Middle frontal gyrus (tissue), 1 donor: ENCODE measurements around the gene CAPN6.

Source experiments
- DNase-seq: peaks from one replicate; pipeline ENCODE4 v3.0.0-alpha.2; 2015; ENCODE audit warnings: low spot score; ENCODE audit errors: extremely low spot score

CAPN6 gene

DNA sequence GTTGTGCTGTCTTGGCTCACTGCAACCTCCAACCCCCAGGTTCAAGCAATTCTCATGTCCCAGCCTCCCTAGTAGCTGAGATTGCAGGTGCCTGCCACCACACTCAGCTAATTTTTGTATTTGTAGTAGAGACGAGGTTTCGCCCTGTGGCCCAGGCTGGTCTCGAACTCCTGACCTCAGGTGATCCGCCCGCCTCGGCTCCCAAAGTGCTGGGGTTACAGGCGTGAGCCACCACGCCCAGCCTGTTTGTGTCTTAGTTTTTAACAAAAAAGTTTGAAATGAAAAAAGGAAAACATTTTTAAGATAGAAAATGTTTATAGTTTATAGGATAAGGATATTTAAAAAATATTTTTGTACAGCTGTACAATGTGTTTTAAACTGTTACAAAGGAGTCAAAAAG is 62.4 kb downstream of the CAPN6 start:
- DNase-seq = no peak

DNA sequence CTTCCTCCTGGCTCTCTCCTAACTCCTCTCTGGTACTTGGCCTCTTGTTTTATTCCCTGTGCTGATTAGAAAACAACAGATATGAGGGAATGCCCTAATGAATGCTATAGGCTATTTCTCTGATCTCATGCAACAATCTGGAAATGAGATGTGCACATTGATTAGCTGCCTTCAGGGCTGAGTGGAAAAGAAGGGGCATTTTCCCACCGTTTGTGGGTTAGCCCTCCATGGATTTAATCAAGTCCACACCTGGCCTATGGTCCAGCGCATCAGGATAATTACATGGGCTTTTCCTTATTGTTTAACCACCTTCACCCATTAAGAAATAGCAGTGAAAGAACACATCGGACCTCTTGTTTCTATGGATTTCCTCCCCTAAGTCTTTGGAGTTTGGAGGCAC is 70.0 kb downstream of the CAPN6 start:
- DNase-seq = no peak

DNA sequence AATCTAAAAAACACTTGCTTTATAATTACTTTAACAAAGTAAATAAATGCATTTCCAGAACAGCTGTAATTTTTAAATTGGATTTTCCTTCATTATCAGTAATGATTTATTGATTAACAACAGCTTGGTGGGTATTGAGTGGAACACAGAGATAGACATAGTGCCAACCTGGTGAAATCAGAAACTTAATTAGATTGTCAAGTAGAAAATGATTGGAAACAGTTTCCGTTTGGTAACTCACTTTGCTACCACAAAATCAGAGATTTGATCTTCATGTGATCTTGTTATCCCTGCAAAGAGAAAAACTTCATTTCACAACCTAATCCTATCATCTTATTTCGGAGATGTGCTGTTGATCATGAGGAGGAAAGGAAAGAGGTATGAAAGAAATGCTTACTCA is 70.8 kb downstream of the CAPN6 start:
- no peak for DNase-seq
